Smooth muscle cell of the brain vasculature (primary cell): ENCODE data around the gene IL32.
A peak's percentile ranks its signal among the peaks of the same experiment; 100 is the strongest.

Experiments
- DNase-seq: peaks from one replicate; pipeline ENCODE4 v3.0.0-alpha.2; 2012; ENCODE audit warnings: low read depth, low spot score

The IL32 gene

GRCh38 chr16:3089717-3090592 is 24.5 kb downstream of the IL32 start:
- DNase-seq, result no peak

GRCh38 chr16:3091551-3091950 is 26.1 kb downstream of the IL32 start:
- no peak for DNase-seq

- no peak for DNase-seq
Measured at GRCh38 chr16:3092501-3092941, 27.1 kb downstream of the IL32 start.

GRCh38 chr16:3094289-3095027 is 29.0 kb downstream of the IL32 start:
- DNase-seq, result no peak

DNA sequence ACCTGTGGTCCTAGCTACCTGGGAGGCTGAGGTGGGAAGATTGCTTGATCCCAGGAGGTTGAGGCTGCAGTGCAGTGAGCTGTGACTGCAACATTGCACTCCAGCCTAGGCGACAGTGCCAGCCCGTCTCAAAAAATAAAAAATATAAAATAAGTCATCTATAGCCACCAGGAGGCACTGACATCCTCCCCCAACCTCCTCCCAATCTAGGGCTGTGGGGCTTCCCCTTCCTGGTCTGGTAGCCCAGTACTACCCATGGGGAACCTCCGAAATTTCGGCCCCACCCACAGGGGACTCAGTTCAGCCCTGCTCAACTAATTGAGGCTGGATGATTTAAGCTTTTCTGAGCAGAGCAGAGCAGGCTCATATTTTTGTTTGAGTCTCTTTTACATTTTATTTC is 30.4 kb downstream of the IL32 start:
- no peak for DNase-seq

DNA sequence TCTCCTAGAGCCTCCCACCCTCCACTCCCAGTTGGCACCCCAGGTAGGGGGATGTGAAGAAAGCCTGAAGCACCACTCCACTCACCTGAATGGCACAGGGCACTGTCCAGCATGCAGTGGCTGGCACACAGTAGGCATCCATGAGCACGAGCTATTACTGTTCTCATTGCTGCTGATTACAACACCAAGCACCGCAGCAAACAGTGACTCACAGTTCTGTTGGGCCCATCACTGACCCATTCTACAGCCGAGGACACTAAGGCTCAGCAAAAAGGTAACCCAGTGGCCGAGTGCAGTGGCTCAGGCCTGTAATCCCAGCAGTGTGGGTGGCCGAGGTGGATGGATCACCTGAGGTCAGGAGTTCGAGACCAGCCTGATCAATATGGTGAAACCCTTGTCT is 30.9 kb downstream of the IL32 start:
- DNase-seq, result no peak

DNA sequence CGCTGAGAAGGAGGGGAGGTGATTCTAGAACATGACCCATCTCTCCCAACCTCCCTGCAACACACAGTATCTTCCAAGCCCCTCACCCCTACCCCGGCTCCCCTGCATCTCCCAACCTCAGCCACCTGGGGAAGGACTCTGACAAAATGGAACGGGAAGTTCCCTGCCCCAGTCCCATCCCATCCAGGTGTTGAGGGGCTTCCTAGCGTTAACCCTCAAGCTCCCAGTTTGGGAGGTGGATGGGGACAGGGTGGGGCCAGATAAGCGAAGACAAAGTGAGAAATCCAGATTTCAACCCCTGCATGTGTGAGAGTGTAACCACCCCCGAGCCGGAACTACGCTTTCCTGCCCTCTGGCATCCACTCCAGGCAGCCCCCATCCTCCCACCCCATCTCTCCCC is 31.8 kb downstream of the IL32 start:
- DNase-seq, result no peak

- DNase-seq, result no peak
Measured at GRCh38 chr16:3098459-3099394, 33.3 kb downstream of the IL32 start, which contains the start of gene ZSCAN10. TSS of gene ZSCAN10 (minus strand) at chr16:3099294. CDS start at chr16:3092937, 6,357 bp downstream.

- DNase-seq, result no peak
Measured at GRCh38 chr16:3099395-3099731, 33.9 kb downstream of the IL32 start.

- DNase-seq, result peak; percentile 37
Measured at GRCh38 chr16:3099732-3100499, 34.5 kb downstream of the IL32 start.

GRCh38 chr16:3101018-3101840 is 35.8 kb downstream of the IL32 start:
- DNase-seq, result no peak

DNA sequence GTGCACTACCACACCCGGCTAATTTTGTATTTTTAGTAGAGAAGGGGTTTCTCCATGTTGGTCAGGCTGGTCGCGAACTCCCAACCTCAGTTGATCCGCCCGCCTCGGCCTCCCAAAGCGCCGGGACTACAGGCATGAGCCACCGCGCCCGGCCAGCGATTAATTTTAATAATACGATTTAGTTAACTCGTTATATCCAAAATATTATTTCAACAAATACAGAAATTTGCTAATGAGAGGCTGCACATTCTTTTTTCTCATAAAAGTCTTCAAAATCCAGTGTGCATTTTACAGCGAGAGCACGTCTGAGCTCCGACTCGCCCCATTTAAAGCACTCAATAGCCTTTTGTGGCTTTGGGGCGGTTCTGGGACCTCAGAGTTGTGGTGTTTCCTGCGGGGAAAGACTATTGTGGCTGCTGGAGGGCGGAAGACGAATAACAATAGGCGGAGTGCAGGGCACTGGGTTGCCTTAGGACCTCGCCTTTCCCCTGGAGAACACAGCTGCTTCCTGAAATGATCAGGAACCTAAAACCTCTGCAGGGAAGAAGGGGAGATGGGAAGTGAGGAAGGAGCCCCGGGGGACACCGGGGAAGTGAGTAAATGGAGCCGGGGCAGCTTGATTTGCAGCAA is 36.5 kb downstream of the IL32 start:
- DNase-seq, result no peak

DNA sequence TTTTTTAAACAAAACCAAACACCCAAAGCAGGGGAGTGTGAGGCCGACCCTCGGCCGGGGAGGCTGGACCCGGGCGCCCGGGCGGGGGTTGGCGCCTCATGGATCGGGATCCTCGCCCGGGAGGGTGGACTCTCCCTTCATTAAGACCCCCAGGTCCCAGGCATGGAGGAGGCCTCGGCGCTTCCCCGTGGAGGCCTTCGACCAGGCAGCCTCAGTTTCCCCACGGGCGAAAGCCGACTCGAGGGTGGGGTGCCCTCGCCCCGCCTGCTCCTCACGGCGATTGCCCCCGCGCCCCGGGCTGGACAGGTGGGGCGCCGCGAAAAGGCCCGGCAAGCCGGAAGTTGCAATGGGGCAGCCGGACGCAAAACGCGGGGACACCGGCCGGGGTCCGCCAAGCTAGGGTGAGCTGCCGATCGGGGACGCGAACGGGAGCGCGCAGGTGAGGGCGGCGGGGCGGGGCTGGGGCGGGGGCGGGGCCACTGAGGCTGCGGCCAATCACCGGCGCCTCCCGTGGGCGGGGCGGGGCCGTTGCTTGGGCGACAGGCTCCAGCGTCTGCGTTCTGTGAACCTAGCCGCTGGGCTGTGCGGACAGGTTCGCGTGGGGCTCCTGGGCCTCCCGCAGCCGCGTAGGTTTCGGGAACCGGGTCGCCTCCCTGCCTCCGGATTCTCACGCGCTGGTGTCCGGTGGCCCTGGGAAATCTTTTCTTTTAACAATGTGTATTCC is 40.9 kb downstream of the IL32 start:
- DNase-seq, result peak; percentile 66

DNA sequence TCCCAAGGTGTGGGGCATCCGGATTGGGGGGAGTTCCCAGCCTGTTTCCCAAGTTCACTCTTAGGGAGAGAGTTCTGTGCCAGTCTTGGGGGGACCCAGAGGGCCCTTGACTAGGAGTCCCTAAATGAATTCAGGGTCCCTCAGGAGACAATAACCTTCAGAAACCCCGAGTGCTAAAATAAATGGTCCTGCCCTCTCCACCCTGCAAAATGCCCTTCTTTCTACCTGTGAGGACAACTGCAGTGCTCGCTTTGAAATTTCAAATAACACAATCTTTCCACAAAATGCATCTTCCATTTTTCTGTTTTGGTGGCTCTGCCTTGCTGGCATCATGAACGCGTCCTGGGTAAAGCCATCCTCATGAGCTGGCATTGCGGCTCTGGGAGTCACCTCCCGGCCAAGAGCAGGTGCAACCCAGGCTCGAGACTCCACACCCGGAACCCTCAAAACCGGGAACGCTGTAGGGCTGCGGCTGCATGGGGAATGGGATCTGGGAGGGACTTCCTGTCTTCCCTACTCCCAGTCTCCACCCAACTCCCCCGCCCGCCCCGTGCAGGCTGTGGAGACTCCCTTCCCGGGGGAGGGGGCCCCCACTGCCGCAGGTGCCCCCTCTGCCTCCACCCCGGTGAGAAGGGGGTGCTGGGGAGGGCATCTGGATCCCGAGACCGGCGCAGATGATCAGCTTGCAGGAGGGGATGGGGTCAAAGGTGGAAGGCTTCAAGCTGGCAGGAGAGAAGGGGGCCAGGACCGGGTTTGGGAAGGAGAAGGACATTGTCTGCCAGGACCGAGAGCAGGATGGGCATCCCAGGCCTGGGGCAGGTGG is 46.8 kb downstream of the IL32 start, which contains the start of gene ZNF205:
Gene ZNF205 (plus strand): TSS at position 529 of the 823 bp plus-strand sequence. CDS start 845 bp downstream, outside the sequence.
- no peak for DNase-seq

DNA sequence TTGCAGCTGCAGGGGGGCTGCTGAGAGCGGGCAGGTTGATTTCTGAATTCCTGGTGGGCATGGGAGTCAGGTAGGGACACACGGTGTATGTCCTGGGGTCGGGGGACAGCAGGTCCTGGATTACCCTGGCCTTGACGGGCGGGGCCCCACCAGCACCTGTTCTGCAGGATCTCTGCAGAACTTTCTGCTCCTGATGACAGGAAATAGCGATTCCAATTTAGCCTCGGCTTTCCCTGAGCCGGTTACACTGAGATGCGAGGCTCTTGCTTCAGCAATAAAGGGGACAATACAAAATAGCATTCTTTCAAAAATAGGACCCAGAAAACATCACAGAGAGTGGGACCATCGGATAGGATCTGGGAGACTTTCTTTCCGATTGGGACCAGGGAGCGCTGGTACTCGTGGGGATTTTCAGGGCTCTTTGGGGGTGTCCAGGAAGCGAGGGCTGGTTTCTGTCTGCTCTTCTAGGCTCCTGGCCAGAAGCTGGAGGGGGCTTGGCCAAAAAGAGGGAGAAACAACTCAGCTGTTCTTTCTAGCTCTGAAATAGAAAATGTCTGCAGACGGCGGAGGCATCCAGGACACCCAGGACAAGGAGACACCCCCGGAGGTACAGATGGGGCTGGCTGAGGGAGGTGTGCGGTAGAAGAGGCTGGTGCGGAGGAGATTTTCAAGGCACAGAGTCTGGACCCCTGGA is 47.6 kb downstream of the IL32 start:
- no peak for DNase-seq

GRCh38 chr16:3113765-3114479 is 48.5 kb downstream of the IL32 start:
- no peak for DNase-seq

GRCh38 chr16:3115003-3115402 is 49.6 kb downstream of the IL32 start:
- DNase-seq, result no peak
